ENCODE measurements around the gene VDAC1.
A peak's percentile ranks its signal among the peaks of the same experiment; 100 is the strongest.
"Not testable (repeated sequence)": the region's sequence is repeated elsewhere in the genome, so short reads cannot be mapped to it uniquely, and the experiment has no call there.

VDAC1 gene

DNA sequence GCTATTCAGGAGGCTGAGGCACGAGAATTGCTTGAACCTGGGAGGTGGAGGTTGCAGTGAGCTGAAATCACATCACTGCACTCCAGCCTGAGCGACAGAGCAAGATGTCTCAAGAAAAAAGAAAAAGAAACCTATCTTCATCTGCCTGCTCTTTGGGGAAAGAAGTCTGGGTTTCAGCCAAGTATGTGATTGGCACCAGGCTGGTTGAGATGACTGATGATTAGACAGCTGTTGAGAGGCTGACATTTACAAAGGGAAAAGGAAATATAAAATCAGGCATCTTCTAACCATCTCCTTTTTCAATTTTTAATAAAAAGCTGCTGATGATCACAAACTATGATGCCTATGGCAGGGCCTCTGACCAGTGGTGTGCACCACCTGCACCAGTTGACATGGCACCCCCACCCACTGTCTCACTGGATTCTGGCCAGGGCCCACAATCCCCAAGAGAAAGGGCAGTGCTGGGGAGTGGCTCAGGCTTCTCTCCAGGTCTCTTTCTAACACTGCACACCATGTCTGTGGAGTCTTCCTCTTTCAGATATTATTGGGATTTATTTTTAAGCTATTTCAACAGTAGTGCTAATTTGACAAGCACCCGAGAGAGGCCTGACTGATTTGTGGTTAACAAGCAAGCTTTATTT, 19.1 kb downstream of the VDAC1 start:
- H3K4me1 ChIP-seq (ENCODE audit: control insufficient read depth in 5 of 5, insufficient read depth in 5 of 5, low read length in 5 of 5), result peaks cover 0 to 14% (median 2%) of the 10 kb centered on the region in 5 donors
- no peak overlapping the region for H3K4me3 ChIP-seq (ENCODE audit: low read depth in 1 of 5, low read length in 5 of 5)
- H3K27ac ChIP-seq (ENCODE audit: low read depth, low read length), result no peak overlapping the region
- H3K9me3 ChIP-seq (ENCODE audit: control insufficient read depth in 5 of 5, low read length in 5 of 5), result no peaks in the 10 kb centered on the region
- H3K9ac ChIP-seq (ENCODE audit: low read length in 5 of 5), result no peak overlapping the region
- no peaks in the 10 kb centered on the region for H3K27me3 ChIP-seq (ENCODE audit: control insufficient read depth in 5 of 5, insufficient read depth in 4 of 5, low read length in 5 of 5)
- peaks cover 6 to 80% (median 55%) of the 10 kb centered on the region in 5 donors for H3K36me3 ChIP-seq (ENCODE audit: control insufficient read depth in 5 of 5, insufficient read depth in 5 of 5, low read length in 5 of 5)

DNA sequence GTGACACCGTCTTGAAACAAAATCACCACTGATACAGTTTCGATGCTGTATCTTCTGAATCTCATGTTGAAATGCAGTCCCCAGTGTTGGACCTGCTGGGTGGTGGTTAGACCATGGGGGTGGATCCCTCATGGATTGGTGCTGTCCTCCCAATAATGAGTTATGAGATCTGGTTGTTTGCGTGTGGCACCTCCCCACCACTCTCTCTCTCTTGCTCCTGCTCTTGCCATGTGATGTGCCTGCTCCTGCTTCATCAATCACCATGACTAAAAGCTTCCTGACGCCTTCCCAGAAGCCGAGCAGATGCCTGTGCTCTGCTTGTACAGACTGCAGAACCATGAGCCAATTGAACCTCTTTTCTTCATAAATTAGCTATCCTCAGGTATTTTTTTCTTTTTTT, 21.1 kb downstream of the VDAC1 start:
- H3K4me3 ChIP-seq (ENCODE audit: low read depth in 1 of 5, low read length in 5 of 5), result no peak overlapping the region
- H3K36me3 ChIP-seq (ENCODE audit: control insufficient read depth in 5 of 5, insufficient read depth in 5 of 5, low read length in 5 of 5), result peaks cover 4 to 69% (median 44%) of the 10 kb centered on the region in 5 donors
- no peaks in the 10 kb centered on the region for H3K9me3 ChIP-seq (ENCODE audit: control insufficient read depth in 5 of 5, low read length in 5 of 5)
- no peak overlapping the region for H3K9ac ChIP-seq (ENCODE audit: low read length in 5 of 5)
- H3K4me1 ChIP-seq (ENCODE audit: control insufficient read depth in 5 of 5, insufficient read depth in 5 of 5, low read length in 5 of 5), result peaks cover 1 to 23% (median 4%) of the 10 kb centered on the region in 5 donors
- no peaks in the 10 kb centered on the region for H3K27me3 ChIP-seq (ENCODE audit: control insufficient read depth in 5 of 5, insufficient read depth in 4 of 5, low read length in 5 of 5)
- no peak overlapping the region for H3K27ac ChIP-seq (ENCODE audit: low read depth, low read length)

DNA sequence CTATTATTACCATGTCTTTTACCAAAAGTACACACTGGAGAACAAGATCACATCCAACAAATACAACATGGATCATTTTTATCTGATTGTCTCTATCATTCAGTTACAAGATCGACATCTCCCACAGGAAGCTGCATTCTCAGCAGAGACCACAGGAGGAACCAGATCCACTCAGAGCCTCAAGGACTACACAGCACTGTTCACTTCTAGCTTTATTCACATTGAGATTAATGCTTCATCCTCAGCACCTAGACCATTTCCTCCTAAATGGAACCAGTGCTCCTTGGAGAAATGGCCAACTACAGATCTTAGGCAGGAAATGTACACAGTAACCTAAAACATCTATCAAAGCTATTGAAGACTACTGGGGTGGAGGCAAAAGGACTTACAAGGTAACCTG, 23.1 kb downstream of the VDAC1 start:
- H3K9ac ChIP-seq (ENCODE audit: low read length in 5 of 5), result no peak overlapping the region
- H3K4me1 ChIP-seq (ENCODE audit: control insufficient read depth in 5 of 5, insufficient read depth in 5 of 5, low read length in 5 of 5), result peaks cover 1 to 30% (median 4%) of the 10 kb centered on the region in 5 donors
- H3K27ac ChIP-seq (ENCODE audit: low read depth, low read length), result no peak overlapping the region
- no peak overlapping the region for H3K4me3 ChIP-seq (ENCODE audit: low read depth in 1 of 5, low read length in 5 of 5)
- no peaks in the 10 kb centered on the region for H3K9me3 ChIP-seq (ENCODE audit: control insufficient read depth in 5 of 5, low read length in 5 of 5)
- peaks cover 0 to 61% (median 36%) of the 10 kb centered on the region in 5 donors for H3K36me3 ChIP-seq (ENCODE audit: control insufficient read depth in 5 of 5, insufficient read depth in 5 of 5, low read length in 5 of 5)
- H3K27me3 ChIP-seq (ENCODE audit: control insufficient read depth in 5 of 5, insufficient read depth in 4 of 5, low read length in 5 of 5), result no peaks in the 10 kb centered on the region

DNA sequence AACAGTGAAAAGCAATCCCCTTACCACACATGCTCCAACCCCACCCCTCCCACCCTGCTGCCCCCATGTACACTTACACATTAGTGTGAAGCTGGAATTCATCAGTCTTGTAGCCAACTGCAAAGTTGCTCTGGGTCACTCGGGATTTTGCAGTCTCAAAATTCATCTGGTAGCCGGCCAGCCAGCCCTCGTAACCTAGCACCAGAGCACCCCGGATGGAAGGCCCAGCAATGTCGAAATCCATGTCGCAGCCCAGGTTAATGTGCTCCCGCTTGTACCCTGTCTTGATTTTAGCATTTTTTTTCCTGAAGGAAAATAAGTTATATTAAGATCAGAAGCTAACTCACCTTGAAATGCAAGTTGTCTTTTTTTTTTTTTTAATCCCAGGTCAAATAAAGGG, 24.1 kb downstream of the VDAC1 start:
- Histone ChIP-seq H3K4me1 (ENCODE audit: control insufficient read depth in 5 of 5, insufficient read depth in 5 of 5, low read length in 5 of 5) (peaks cover 0 to 26% (median 4%) of the 10 kb centered on the region in 5 donors), H3K36me3 (ENCODE audit: control insufficient read depth in 5 of 5, insufficient read depth in 5 of 5, low read length in 5 of 5) (peaks cover 0 to 62% (median 38%) of the 10 kb centered on the region in 5 donors), H3K9me3 (ENCODE audit: control insufficient read depth in 5 of 5, low read length in 5 of 5) (no peaks in the 10 kb centered on the region), H3K4me3 (ENCODE audit: low read depth in 1 of 5, low read length in 5 of 5) (no peak overlapping the region), H3K27ac (ENCODE audit: low read depth, low read length) (no peak overlapping the region), H3K27me3 (ENCODE audit: control insufficient read depth in 5 of 5, insufficient read depth in 4 of 5, low read length in 5 of 5) (no peaks in the 10 kb centered on the region), H3K9ac (ENCODE audit: low read length in 5 of 5) (no peak overlapping the region)

DNA sequence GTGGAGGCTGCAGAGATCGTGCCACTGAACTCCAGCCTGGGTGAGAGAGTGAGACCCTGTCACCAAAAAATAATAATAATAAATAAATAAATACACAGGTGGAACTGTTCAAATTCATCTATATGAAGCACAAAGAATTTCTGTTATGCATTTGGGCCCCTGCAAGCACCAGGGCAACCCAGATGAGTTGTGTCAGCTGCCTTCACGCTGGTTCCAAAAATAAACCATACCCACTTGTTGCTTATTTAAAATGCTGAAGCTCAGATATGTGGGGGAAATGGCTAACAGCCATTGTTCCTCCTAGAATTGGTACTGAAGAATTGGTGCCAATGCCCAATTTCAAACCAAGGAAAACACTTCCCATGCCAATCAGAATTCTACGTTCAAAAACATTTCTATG, 25.8 kb downstream of the VDAC1 start:
- Histone ChIP-seq H3K9ac (ENCODE audit: low read length in 5 of 5) (no peak overlapping the region), H3K27me3 (ENCODE audit: control insufficient read depth in 5 of 5, insufficient read depth in 4 of 5, low read length in 5 of 5) (no peaks in the 10 kb centered on the region), H3K9me3 (ENCODE audit: control insufficient read depth in 5 of 5, low read length in 5 of 5) (no peaks in the 10 kb centered on the region), H3K4me3 (ENCODE audit: low read depth in 1 of 5, low read length in 5 of 5) (no peak overlapping the region), H3K36me3 (ENCODE audit: control insufficient read depth in 5 of 5, insufficient read depth in 5 of 5, low read length in 5 of 5) (peaks cover 0 to 65% (median 44%) of the 10 kb centered on the region in 5 donors), H3K4me1 (ENCODE audit: control insufficient read depth in 5 of 5, insufficient read depth in 5 of 5, low read length in 5 of 5) (peaks cover under 1 to 36% (median 13%) of the 10 kb centered on the region in 5 donors), H3K27ac (ENCODE audit: low read depth, low read length) (no peak overlapping the region)

DNA sequence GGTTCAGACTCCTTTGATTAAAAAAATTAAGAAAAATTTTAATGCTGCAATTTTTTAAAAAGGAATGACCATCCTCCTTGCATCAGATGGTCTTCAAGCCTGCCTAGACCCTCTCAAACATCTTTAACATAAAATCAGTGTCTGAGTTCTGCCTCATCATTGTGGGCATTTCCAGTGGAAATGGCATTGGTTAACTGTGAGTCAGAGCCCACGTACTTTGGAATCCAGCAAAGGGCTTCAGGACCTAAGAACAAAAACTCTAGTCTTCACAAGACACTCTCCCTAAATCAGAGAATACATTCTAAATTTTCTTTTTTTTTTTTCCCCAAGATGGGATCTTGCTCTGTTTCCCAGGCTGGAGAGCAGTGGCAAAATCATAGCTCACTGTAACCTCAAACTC, 26.9 kb downstream of the VDAC1 start:
- H3K4me1 ChIP-seq (ENCODE audit: control insufficient read depth in 5 of 5, insufficient read depth in 5 of 5, low read length in 5 of 5), result peaks cover 1 to 47% (median 16%) of the 10 kb centered on the region in 5 donors
- H3K27me3 ChIP-seq (ENCODE audit: control insufficient read depth in 5 of 5, insufficient read depth in 4 of 5, low read length in 5 of 5), result no peaks in the 10 kb centered on the region
- no peak overlapping the region for H3K4me3 ChIP-seq (ENCODE audit: low read depth in 1 of 5, low read length in 5 of 5)
- H3K9me3 ChIP-seq (ENCODE audit: control insufficient read depth in 5 of 5, low read length in 5 of 5), result no peaks in the 10 kb centered on the region
- no peak overlapping the region for H3K9ac ChIP-seq (ENCODE audit: low read length in 5 of 5)
- peaks cover 8 to 70% (median 48%) of the 10 kb centered on the region in 5 donors for H3K36me3 ChIP-seq (ENCODE audit: control insufficient read depth in 5 of 5, insufficient read depth in 5 of 5, low read length in 5 of 5)
- H3K27ac ChIP-seq (ENCODE audit: low read depth, low read length), result no peak overlapping the region

DNA sequence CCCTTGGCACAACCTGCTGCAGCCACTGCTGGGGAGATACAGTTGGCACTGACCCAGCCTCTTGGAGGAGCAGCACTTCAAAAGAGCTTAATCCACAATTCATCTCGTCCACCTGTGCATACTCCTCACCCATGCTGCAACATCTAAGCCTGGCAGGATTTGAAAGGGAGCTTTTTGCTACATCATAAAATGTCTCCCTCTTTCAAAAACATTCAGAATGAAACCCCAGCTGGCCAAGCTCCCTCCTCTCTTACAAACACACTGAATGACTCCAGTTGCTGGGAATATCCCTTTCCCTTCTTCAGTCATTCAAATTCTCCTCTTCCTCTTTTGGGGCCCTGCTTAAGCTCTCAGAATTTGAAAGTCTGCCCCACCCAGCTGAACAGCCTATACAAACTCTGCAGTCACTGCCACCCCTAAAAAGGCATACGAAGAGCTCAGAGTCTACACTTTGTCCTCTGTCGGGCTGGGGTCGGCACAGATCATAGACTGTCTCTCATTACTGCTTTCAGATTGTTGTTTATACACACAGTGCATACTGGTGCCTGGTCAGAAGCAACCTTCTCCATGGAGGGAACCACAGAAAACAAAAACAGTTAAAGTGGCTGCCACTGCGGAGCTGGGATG, 27.5 kb downstream of the VDAC1 start:
- Histone ChIP-seq H3K9ac (ENCODE audit: low read length in 5 of 5) (no peak overlapping the region), H3K27ac (ENCODE audit: low read depth, low read length) (no peak overlapping the region)

DNA sequence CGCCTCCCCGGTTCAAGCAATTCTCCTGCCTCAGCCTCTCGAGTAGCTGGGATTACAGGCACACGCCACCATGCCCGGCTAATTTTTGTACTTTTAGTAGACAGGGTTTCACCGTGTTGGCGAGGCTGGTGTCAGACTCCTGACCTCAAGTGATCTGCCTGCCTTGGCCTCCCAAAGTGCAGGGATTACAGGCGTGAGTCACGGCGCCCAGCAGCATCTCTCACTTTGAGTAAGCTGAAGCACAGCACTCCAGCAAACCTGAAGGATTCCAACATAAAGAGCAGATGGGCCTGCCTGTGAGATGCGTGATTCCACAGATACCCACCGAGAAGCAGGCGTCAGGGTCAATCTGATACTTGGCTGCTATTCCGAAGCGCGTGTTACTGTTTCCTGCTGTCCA, 29.2 kb downstream of the VDAC1 start:
- H3K27me3 ChIP-seq (ENCODE audit: control insufficient read depth in 5 of 5, insufficient read depth in 4 of 5, low read length in 5 of 5); H3K9me3 ChIP-seq (ENCODE audit: control insufficient read depth in 5 of 5, low read length in 5 of 5); H3K27ac ChIP-seq (ENCODE audit: low read depth, low read length); H3K9ac ChIP-seq (ENCODE audit: low read length in 5 of 5); H3K4me3 ChIP-seq (ENCODE audit: low read depth in 1 of 5, low read length in 5 of 5): not testable (repeated sequence)
- peaks cover 1 to 47% (median 16%) of the 10 kb centered on the region in 5 donors for H3K4me1 ChIP-seq (ENCODE audit: control insufficient read depth in 5 of 5, insufficient read depth in 5 of 5, low read length in 5 of 5)
- peaks cover 14 to 64% (median 43%) of the 10 kb centered on the region in 5 donors for H3K36me3 ChIP-seq (ENCODE audit: control insufficient read depth in 5 of 5, insufficient read depth in 5 of 5, low read length in 5 of 5)

More for the DNA sequence above, 27.5 kb downstream of the VDAC1 start:
- H3K4me1 ChIP-seq (ENCODE audit: control insufficient read depth in 5 of 5, insufficient read depth in 5 of 5, low read length in 5 of 5), result peaks cover 1 to 49% (median 16%) of the 10 kb centered on the region in 5 donors
- H3K27me3 ChIP-seq (ENCODE audit: control insufficient read depth in 5 of 5, insufficient read depth in 4 of 5, low read length in 5 of 5), result no peaks in the 10 kb centered on the region
- H3K36me3 ChIP-seq (ENCODE audit: control insufficient read depth in 5 of 5, insufficient read depth in 5 of 5, low read length in 5 of 5), result peaks cover 11 to 70% (median 49%) of the 10 kb centered on the region in 5 donors
- H3K9me3 ChIP-seq (ENCODE audit: control insufficient read depth in 5 of 5, low read length in 5 of 5), result no peaks in the 10 kb centered on the region
- no peak overlapping the region for H3K4me3 ChIP-seq (ENCODE audit: low read depth in 1 of 5, low read length in 5 of 5)

DNA sequence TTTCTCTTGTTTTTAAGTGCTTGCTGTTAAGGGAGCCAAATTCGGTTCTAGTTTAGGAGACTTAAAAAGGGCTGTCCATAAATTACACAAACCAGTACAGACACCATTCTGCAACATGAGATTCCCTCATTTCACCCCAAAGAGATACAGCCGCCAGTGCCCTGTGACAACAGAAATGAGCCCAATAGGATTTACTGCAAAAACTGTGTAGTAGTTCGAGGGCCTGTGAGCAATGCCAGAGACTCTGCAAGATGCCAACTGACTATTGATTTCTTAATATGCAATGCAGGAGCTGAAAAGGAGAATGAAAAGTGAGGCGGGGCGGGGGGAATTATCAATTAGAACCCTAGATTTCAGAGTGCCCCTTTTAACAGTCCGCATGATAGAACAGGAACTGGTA, 30.6 kb downstream of the VDAC1 start:
- H3K4me1 ChIP-seq (ENCODE audit: control insufficient read depth in 5 of 5, insufficient read depth in 5 of 5, low read length in 5 of 5), result peaks cover 0 to 51% (median 17%) of the 10 kb centered on the region in 5 donors
- H3K27me3 ChIP-seq (ENCODE audit: control insufficient read depth in 5 of 5, insufficient read depth in 4 of 5, low read length in 5 of 5), result no peaks in the 10 kb centered on the region
- H3K27ac ChIP-seq (ENCODE audit: low read depth, low read length), result peak overlapping the region; percentile 57
- H3K9ac ChIP-seq (ENCODE audit: low read length in 5 of 5), result no peak overlapping the region
- H3K36me3 ChIP-seq (ENCODE audit: control insufficient read depth in 5 of 5, insufficient read depth in 5 of 5, low read length in 5 of 5), result peaks cover 14 to 58% (median 39%) of the 10 kb centered on the region in 5 donors
- no peaks in the 10 kb centered on the region for H3K9me3 ChIP-seq (ENCODE audit: control insufficient read depth in 5 of 5, low read length in 5 of 5)
- H3K4me3 ChIP-seq (ENCODE audit: low read depth in 1 of 5, low read length in 5 of 5), result no peak overlapping the region

DNA sequence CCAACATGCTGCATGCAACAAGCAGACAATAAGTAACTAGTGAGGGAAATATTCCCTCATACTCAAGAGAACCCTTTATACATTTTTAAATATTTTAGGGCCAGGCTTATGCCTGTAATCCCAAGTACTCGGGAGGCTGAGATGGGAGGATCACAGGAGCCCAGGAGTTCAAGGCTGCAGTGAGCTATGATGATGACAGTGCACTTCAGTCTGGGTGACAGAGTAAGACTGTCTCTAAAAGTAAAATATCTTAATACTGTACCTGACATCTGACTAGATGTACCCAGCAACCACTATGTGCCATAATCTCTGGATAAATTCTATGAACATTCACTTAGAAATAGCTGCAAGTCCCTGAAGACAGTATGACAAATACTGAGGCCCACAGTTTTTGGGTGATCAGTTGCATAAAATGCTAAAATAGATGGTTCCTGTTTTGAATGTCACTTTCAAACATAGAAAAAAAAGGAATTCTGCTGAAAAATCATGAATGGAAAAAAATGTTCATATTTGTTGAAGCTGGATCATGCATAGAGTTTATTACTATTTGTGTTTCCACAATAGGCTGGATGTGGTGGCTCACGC, 34.4 kb downstream of the VDAC1 start:
- Histone ChIP-seq H3K27ac (ENCODE audit: low read depth, low read length) (peak overlapping the region; percentile 47), H3K36me3 (ENCODE audit: control insufficient read depth in 5 of 5, insufficient read depth in 5 of 5, low read length in 5 of 5) (peaks cover 14 to 33% (median 23%) of the 10 kb centered on the region in 5 donors), H3K9me3 (ENCODE audit: control insufficient read depth in 5 of 5, low read length in 5 of 5) (no peaks in the 10 kb centered on the region), H3K9ac (ENCODE audit: low read length in 5 of 5) (no peak overlapping the region), H3K4me1 (ENCODE audit: control insufficient read depth in 5 of 5, insufficient read depth in 5 of 5, low read length in 5 of 5) (peaks cover 0 to 70% (median 39%) of the 10 kb centered on the region in 5 donors), H3K4me3 (ENCODE audit: low read depth in 1 of 5, low read length in 5 of 5) (no peak overlapping the region), H3K27me3 (ENCODE audit: control insufficient read depth in 5 of 5, insufficient read depth in 4 of 5, low read length in 5 of 5) (no peaks in the 10 kb centered on the region)
